ENCODE data around the gene ZDHHC6.

- TF ChIP-seq ELF4 (IDR thresholded peaks at IDR 0.05), result no peak
- TF ChIP-seq FOXM1 (IDR thresholded peaks at IDR 0.05; ENCODE audit: borderline replicate concordance), result no peak
- TF ChIP-seq PKNOX1 (IDR thresholded peaks at IDR 0.05), result no peak
- no peak for TF ChIP-seq ARNT (IDR thresholded peaks at IDR 0.05)
- TF ChIP-seq SP1 (IDR thresholded peaks at IDR 0.05), result no peak
- TF ChIP-seq TARDBP (IDR thresholded peaks at IDR 0.05), result no peak
- TF ChIP-seq FOXA1 (IDR thresholded peaks at IDR 0.05), result no peak
- TF ChIP-seq LEF1 (IDR thresholded peaks at IDR 0.05; ENCODE audit: borderline replicate concordance), result no peak
- no peak for TF ChIP-seq CTBP1 (IDR thresholded peaks at IDR 0.05; ENCODE audit: borderline replicate concordance)
- no peak for TF ChIP-seq ZNF384 (IDR thresholded peaks at IDR 0.05)
- no peak for TF ChIP-seq SUZ12 (IDR thresholded peaks at IDR 0.05)
These were observed 17.6 kb downstream of the ZDHHC6 start for GRCh38 chr10:112429147-112429546.

Measured in HEK293T (cell line).